Coronary artery (tissue), 2 donors: Measurements from ENCODE around the gene NHERF2.
A peak's percentile ranks its signal among the peaks of the same experiment; 100 is the strongest.

Experiments used
- DNase-seq: peaks from one replicate; pipeline ENCODE4 v3.0.0-alpha.2; 2017; ENCODE audit warnings: low spot score
- H3K27ac ChIP-seq, 2 donors: fragments of 200-600 bp; sonication (generic); one replicate each; pipeline ENCODE4 v1.5.1; 2016 to 2019
- H3K4me3 ChIP-seq: fragments of 200-600 bp; sonication (generic); 2 replicates; pipeline ENCODE4 v1.5.1; 2016; ENCODE audit warnings: mild to moderate bottlenecking, moderate library complexity
- TF ChIP-seq, protein P1 (sequence below): fragments of 200-600 bp; sonication (generic); IDR thresholded peaks from one replicate; pipeline ENCODE4 v1.5.1; 2019; ENCODE audit warnings: antibody characterized with exemption

NHERF2 gene

DNA sequence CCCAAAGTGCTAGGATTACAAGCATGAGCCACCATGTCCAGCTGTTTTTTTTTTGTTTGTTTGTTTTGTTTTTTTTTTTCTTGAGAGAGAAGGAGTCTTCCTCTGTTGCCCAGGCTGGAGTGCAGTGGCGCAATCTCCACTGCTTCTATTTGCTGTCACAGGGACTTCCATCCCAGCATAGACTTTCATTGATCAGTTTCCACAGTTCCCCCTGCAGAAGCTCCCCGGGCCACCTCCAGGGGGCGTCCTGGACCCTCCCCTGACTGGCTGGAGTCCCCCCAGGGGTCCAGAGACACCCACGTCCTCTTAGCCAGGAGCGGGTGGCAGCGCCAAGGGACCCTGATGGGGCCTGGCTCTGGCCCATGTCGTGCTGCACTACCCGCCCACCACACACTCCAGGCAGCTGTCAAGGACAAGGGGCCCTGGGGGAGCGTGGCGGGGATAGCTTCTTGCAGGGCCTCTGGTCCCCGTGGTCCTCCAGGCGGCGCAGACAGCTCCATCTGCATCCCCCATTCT lies 10.2 kb upstream of the NHERF2 start:
- Histone ChIP-seq H3K27ac (no peak overlapping the region), H3K4me3 (no peak overlapping the region)
- TF ChIP-seq, protein P1, sequence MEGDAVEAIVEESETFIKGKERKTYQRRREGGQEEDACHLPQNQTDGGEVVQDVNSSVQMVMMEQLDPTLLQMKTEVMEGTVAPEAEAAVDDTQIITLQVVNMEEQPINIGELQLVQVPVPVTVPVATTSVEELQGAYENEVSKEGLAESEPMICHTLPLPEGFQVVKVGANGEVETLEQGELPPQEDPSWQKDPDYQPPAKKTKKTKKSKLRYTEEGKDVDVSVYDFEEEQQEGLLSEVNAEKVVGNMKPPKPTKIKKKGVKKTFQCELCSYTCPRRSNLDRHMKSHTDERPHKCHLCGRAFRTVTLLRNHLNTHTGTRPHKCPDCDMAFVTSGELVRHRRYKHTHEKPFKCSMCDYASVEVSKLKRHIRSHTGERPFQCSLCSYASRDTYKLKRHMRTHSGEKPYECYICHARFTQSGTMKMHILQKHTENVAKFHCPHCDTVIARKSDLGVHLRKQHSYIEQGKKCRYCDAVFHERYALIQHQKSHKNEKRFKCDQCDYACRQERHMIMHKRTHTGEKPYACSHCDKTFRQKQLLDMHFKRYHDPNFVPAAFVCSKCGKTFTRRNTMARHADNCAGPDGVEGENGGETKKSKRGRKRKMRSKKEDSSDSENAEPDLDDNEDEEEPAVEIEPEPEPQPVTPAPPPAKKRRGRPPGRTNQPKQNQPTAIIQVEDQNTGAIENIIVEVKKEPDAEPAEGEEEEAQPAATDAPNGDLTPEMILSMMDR, result no peak
- no peak for DNase-seq

DNA sequence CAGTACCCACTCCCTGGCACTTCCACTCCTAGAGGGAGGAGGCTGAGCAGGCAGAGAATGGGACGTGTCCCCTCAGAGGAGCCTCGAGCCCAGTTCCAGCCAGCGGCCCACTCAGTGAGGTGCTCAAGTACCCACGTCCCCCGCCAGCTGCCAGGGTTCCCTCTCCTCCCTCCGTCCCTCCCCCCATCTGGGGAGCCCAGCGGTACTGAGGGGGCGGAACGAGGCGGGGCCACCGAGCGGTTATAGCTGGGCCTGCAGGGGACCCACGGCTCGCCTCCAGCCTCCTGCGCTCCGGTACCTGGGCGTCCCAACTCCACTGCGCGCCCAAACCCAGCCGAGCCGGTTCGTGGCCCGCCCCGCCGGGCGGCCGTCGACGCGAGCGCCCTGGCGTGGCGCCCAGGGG lies 7.2 kb upstream of the NHERF2 start, which contains the start of gene NPW:
TSS of gene NPW (plus strand) at position 268 of the 403 bp plus-strand sequence.
- TF ChIP-seq, protein P1, result no peak

DNA sequence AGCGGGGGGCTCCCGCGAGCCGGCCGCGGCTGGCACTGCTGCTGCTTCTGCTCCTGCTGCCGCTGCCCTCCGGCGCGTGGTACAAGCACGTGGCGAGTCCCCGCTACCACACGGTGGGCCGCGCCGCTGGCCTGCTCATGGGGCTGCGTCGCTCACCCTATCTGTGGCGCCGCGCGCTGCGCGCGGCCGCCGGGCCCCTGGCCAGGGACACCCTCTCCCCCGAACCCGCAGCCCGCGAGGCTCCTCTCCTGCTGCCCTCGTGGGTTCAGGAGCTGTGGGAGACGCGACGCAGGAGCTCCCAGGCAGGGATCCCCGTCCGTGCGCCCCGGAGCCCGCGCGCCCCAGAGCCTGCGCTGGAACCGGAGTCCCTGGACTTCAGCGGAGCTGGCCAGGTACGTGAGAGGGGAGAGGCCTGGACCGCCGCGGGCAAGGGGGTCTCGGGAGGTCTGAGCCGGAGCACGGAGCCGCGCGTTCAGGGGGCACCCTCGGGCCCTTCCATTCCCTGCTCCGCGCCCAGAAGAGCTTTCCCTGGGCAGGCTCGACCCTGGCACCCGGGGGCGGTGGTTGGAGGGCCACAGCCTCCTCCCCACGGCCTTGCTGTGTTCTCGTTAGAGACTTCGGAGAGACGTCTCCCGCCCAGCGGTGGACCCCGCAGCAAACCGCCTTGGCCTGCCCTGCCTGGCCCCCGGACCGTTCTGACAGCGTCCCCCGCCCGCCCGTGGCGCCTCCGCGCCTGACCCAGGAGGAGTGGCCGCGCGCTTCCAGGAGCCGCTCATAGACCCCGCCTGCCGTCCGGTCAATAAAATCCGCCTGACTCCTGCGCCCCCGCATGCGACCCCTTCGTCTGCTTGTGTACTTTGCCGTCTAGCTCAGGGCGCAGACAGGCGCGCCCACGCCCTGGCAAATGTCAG lies 6.5 kb upstream of the NHERF2 start:
- no peak for DNase-seq
- TF ChIP-seq, protein P1, result no peak
- H3K4me3 ChIP-seq, result peak overlapping the region; percentile 38
- no peak overlapping the region for H3K27ac ChIP-seq

More for the DNA sequence above, 7.2 kb upstream of the NHERF2 start, which contains the start of gene NPW:
- no peak within 1 kb of the TSS for H3K27ac ChIP-seq
- DNase-seq, result no peak
- H3K4me3 ChIP-seq, result peak within 1 kb of the TSS; percentile 38

DNA sequence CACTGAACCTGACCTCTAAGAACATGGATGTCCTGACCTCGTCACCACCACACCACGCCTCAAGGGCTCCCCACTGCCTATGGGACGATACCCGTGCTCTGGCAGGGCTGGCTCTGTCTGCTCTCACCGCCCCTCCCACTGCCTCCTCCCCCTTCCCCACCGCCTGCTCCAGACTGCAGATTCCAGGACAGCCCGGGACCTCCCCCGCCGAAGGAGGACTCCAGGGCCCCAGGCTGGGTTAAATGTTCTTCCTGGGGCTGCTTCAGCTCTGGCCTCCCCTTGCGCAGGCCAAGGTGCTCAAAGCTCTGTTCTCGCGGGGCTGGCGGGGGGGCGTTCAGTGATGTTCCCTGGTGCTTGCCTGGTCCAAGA lies 4.0 kb upstream of the NHERF2 start:
- TF ChIP-seq, protein P1, result no peak
- no peak for DNase-seq
- Histone ChIP-seq H3K4me3 (peak overlapping the region; percentile 67), H3K27ac (no peak overlapping the region)

DNA sequence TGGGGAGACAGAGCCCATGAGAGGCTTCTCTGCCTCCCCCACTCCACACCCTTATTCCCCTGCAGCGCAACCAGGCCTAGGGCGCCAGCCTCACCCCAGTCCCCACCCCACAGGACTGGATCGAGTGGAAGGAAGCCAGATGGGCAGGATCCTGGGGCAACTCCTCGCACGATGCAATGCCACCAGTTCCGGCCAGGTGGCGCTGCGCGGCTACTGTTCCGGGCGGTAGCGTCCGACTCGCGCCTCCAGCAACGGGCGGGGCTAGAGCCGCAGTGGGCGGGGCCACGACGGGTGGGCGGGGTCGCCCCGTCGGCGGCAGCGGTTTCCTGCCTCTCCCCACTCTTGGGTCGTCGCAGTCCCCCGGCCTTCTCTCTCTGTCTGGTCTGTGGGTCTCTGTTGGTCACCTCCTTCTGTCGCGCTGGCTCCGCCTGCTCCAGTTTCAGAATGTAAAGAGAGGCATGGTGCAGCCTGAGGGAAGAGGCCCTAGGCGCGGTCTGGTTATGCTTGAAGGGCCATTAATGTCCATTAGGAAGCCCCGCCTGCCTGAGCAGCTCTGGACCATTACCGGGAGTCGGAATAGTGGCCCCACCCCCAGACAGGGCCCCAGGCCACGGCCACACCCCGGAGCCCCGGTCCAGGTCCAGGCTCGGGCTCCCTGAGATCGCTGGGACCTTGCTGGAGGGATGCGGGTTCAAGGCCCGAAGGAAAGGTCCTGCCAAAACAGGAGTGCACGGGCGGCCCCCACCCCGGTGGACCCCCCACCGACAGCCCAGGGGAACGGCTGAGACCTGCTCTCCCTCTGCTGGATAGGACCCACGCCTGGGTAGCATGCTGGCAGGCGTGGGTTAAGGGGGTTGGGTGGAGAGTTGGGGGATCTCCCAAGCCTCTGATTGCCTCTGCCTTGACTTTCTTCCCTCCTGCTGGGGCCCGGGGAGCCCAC lies 3.3 kb upstream of the NHERF2 start:
- TF ChIP-seq, protein P1, result peak; percentile 90
- peak overlapping the region in 1 of 2 donors; percentile 75 for H3K27ac ChIP-seq
- H3K4me3 ChIP-seq, result peak overlapping the region; percentile 67
- peak; percentile 92 for DNase-seq

DNA sequence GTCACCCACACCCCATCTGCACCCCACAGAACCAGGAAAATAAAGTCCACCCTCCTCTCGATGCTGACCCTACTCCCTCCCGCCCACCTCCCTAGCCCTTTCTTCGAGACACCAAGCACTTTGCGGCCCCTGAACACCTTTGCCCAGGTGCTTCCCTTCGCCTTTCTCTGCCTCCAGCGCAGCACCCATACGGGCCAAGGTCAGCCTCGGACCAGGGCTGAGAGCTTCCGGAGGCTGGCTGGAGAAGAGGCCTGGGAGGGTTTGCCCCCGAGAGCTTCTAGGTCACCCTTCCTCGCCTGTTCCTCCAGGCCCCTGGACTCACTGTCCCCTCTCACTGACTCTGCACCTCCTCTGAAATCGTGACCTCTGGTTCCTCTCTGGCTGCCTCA lies 2.7 kb upstream of the NHERF2 start:
- TF ChIP-seq, protein P1, result no peak
- H3K27ac ChIP-seq, result peak overlapping the region in 1 of 2 donors; percentile 75
- DNase-seq, result no peak

More for the DNA sequence above, 2.7 kb upstream of the NHERF2 start:
- H3K4me3 ChIP-seq, result peak overlapping the region; percentile 67
